H1 (cell line): ENCODE measurements around the gene AMN1. TPM values are rescaled to one million over a fixed set of nuclear protein-coding genes. Genes with fewer than 3 reads are reported as not detected.

Source experiments
- CTCF ChIA-PET: fragments of 300-600 bp; sonication (Branson Sonifier 250); formaldehyde crosslinking; loops from one replicate; lab custom pipeline; 2021; ENCODE audit not compliant: partially characterized antibody; lab: Charles Lee
- POLR2A ChIA-PET: fragments of 300-600 bp; sonication (Branson Sonifier 250); formaldehyde crosslinking; loops from one replicate; lab custom pipeline; 2021; ENCODE audit warnings: inconsistent platforms; ENCODE audit not compliant: partially characterized antibody; lab: Charles Lee
- DNase-seq, 2 experiments: peaks; one replicate each; pipeline versions ENCODE4 v3.0.0 to v3.0.0-alpha.2; 2010 to 2022; ENCODE audit warnings: low spot score in 2 of 2, low read depth in 1 of 2, mixed read lengths in 1 of 2
- FAIRE-seq: peaks from 2 replicates; lab custom pipeline; 2011; peaks lifted over from hg19 to GRCh38; lab: Jason Lieb, UNC
- H2AFZ ChIP-seq: 2 replicates; pipeline ENCODE4 v1.8.1; 2012; ENCODE audit warnings: low read length, inconsistent platforms
- H2AK5ac ChIP-seq: 2 replicates; pipeline ENCODE4 v1.6.1; 2013; ENCODE audit warnings: low read depth, low read length
- H2BK120ac ChIP-seq: replicated peaks from 2 replicates; pipeline ENCODE3; 2013; ENCODE audit warnings: low read depth, low read length, inconsistent platforms
- H2BK12ac ChIP-seq: 2 replicates; pipeline ENCODE4 v1.6.1; 2013; ENCODE audit warnings: low read depth, low read length
- H2BK15ac ChIP-seq: 2 replicates; pipeline ENCODE4 v1.6.1; 2013; ENCODE audit warnings: low read length
- H2BK20ac ChIP-seq: 2 replicates; pipeline ENCODE4 v1.6.1; 2013; ENCODE audit warnings: low read length
- H2BK5ac ChIP-seq: 2 replicates; pipeline ENCODE4 v1.6.1; 2013; ENCODE audit warnings: low read depth, low read length
- H3K14ac ChIP-seq: 2 replicates; pipeline ENCODE4 v1.6.1; 2013; ENCODE audit warnings: inconsistent platforms; ENCODE audit not compliant: insufficient read length
- H3K18ac ChIP-seq: 2 replicates; pipeline ENCODE4 v1.6.1; 2013; ENCODE audit warnings: low read length; ENCODE audit errors: extremely low read depth
- H3K23ac ChIP-seq: 2 replicates; pipeline ENCODE4 v1.6.1; 2013; ENCODE audit warnings: inconsistent platforms; ENCODE audit not compliant: insufficient read length
- H3K23me2 ChIP-seq: 2 replicates; pipeline ENCODE4 v1.6.1; 2013; ENCODE audit warnings: low read depth, low read length
- H3K27ac ChIP-seq: 2 replicates; pipeline ENCODE4 v1.6.1; 2011; ENCODE audit warnings: low read depth, low read length, inconsistent platforms
- H3K27me3 ChIP-seq, 4 experiments: replicated peaks in 1 of 4; 1 replicate in 1 of 4; 2 replicates in 3 of 4; pipeline versions ENCODE4 v1.6.1 to v1.8.1; 2011 to 2013; ENCODE audit warnings: low read length in 3 of 4, mild to moderate bottlenecking in 3 of 4, inconsistent platforms in 2 of 4, mixed read lengths in 2 of 4, moderate library complexity in 1 of 4; ENCODE audit not compliant: control insufficient read depth in 3 of 4, insufficient read depth in 3 of 4; ENCODE audit errors: extremely low read depth in 1 of 4
- H3K36me3 ChIP-seq, 4 experiments: 2 replicates each; pipeline versions ENCODE4 v1.6.1 to v1.8.1; 2011 to 2013; ENCODE audit warnings: mild to moderate bottlenecking in 4 of 4, low read length in 3 of 4, moderate library complexity in 2 of 4, control low read depth in 1 of 4, inconsistent platforms in 1 of 4; ENCODE audit not compliant: insufficient read depth in 4 of 4, control insufficient read depth in 2 of 4
- H3K4ac ChIP-seq: replicated peaks from 2 replicates; pipeline ENCODE3; 2013; ENCODE audit warnings: low read length, low read depth, mixed read lengths, inconsistent platforms; ENCODE audit not compliant: insufficient read length
- H3K4me1 ChIP-seq, 4 experiments: replicated peaks in 1 of 4; 1 replicate in 1 of 4; 2 replicates in 3 of 4; pipeline versions ENCODE4 v1.6.1 to v1.8.1; 2011 to 2013; ENCODE audit warnings: low read length in 3 of 4, inconsistent platforms in 2 of 4, mixed read lengths in 1 of 4; ENCODE audit not compliant: insufficient read depth in 4 of 4, control insufficient read depth in 3 of 4
- H3K4me2 ChIP-seq, 2 experiments: 2 replicates each; pipeline versions ENCODE4 v1.6.1 to v1.8.1; 2011 to 2013; ENCODE audit warnings: low read depth in 2 of 2, low read length in 2 of 2, control low read depth in 1 of 2, inconsistent platforms in 1 of 2, mild to moderate bottlenecking in 1 of 2; ENCODE audit not compliant: insufficient read depth in 1 of 2
- H3K4me3 ChIP-seq, 4 experiments: fragments of 200-600, 300-600 bp in 1 of 4; sonication (generic), shearing (Covaris generic), sonication (Bioruptor Twin) in 1 of 4; 2 replicates each; pipeline versions ENCODE4 v1.5.1 to v1.8.1; 2011 to 2016; ENCODE audit warnings: low read length in 4 of 4, low read depth in 3 of 4, control low read depth in 2 of 4, inconsistent platforms in 2 of 4, mild to moderate bottlenecking in 2 of 4, mixed read lengths in 1 of 4, moderate library complexity in 1 of 4; ENCODE audit not compliant: insufficient read depth in 2 of 4; ENCODE audit errors: extremely low read depth in 1 of 4
- H3K56ac ChIP-seq: replicated peaks from 2 replicates; pipeline ENCODE3; 2013; ENCODE audit warnings: low read depth, mild to moderate bottlenecking, mixed read lengths, low read length, inconsistent platforms; ENCODE audit not compliant: insufficient read length
- H3K79me1 ChIP-seq: 2 replicates; pipeline ENCODE4 v1.6.1; 2013; ENCODE audit warnings: low read depth, low read length, control low read depth
- H3K79me2 ChIP-seq, 2 experiments: 2 replicates each; pipeline versions ENCODE4 v1.6.1 to v1.8.1; 2012 to 2013; ENCODE audit warnings: low read length in 2 of 2, mild to moderate bottlenecking in 2 of 2, inconsistent platforms in 1 of 2; ENCODE audit not compliant: insufficient read depth in 2 of 2, control insufficient read depth in 1 of 2
- H3K9ac ChIP-seq, 4 experiments: replicated peaks in 1 of 4; 1 replicate in 1 of 4; 2 replicates in 3 of 4; pipeline versions ENCODE4 v1.6.1 to v1.8.1; 2011 to 2013; ENCODE audit warnings: low read depth in 3 of 4, low read length in 3 of 4, control low read depth in 2 of 4, mild to moderate bottlenecking in 2 of 4, moderate library complexity in 2 of 4, inconsistent platforms in 1 of 4; ENCODE audit errors: extremely low read depth in 1 of 4
- H3K9me3 ChIP-seq, 2 experiments: 2 replicates each; pipeline versions ENCODE4 v1.6.1 to v1.8.1; 2012 to 2013; ENCODE audit warnings: mild to moderate bottlenecking in 2 of 2, moderate library complexity in 2 of 2, control low read depth in 1 of 2, inconsistent platforms in 1 of 2, low read depth in 1 of 2, low read length in 1 of 2, mixed read lengths in 1 of 2; ENCODE audit not compliant: insufficient read depth in 2 of 2
- H4K20me1 ChIP-seq, 2 experiments: replicated peaks in 1 of 2; 2 replicates each; pipeline versions ENCODE3 to v1.8.1; 2011 to 2013; ENCODE audit warnings: inconsistent platforms in 2 of 2, low read length in 2 of 2, mild to moderate bottlenecking in 1 of 2; ENCODE audit not compliant: insufficient read depth in 2 of 2, control insufficient read depth in 1 of 2
- H4K5ac ChIP-seq: 2 replicates; pipeline ENCODE4 v1.6.1; 2013; ENCODE audit warnings: low read length, low read depth, mixed read lengths, inconsistent platforms; ENCODE audit not compliant: insufficient read length
- H4K8ac ChIP-seq: 2 replicates; pipeline ENCODE4 v1.8.0; 2013; ENCODE audit warnings: mild to moderate bottlenecking, moderate library complexity, low read length, inconsistent platforms; ENCODE audit not compliant: insufficient read depth; ENCODE audit errors: extremely low read depth
- H4K91ac ChIP-seq: replicated peaks from 2 replicates; pipeline ENCODE3; 2013; ENCODE audit warnings: low read length, mixed read lengths, inconsistent platforms; ENCODE audit not compliant: insufficient read length
- RBBP5 ChIP-seq: IDR thresholded peaks from 2 replicates; pipeline ENCODE4 v1.7.1; 2012; ENCODE audit warnings: low read depth, mild to moderate bottlenecking, inconsistent platforms, low read length, moderate library complexity, borderline replicate concordance
- WGBS, 2 experiments: shearing (Covaris generic) in 1 of 2; methylation state at CpG; one replicate each; pipeline versions ENCODE4 v1.1.6 to v1.1.7; 2013 to 2015; ENCODE audit warnings: low lambda C conversion rate in 2 of 2, mixed read lengths in 2 of 2, inconsistent platforms in 1 of 2, low coverage in 1 of 2, missing lambda C conversion rate in 1 of 2; ENCODE audit not compliant: insufficient replicate concordance in 2 of 2, insufficient coverage in 1 of 2, insufficient read length in 1 of 2; ENCODE audit errors: extremely low coverage in 1 of 2, missing lambda C conversion rate in 1 of 2; 5-methylcytosine and 5-hydroxymethylcytosine counted together
- polyA plus RNA-seq, 7 experiments: library from polyadenylated mRNA; depleted of rRNA in 3 of 7; stranded (reverse) in 5 of 7; unstranded in 2 of 7; fragments of >200 nt in 5 of 7; fragments of 200-250 nt in 2 of 7; gene quantifications; 1 replicate in 5 of 7; 2 replicates in 1 of 7; 4 replicates in 1 of 7; pipeline versions ENCODE4 v1.2.1 to v1.2.3, GENCODE V29; 2011 to 2013; ENCODE audit warnings: missing spikeins in 2 of 7, mixed read lengths in 2 of 7
- total RNA-seq: library from RNA; stranded (reverse); fragmentation: NEBNext Ultra II Directional; extraction: Animal tissue kit (Norgen Biotek cat#: 25700); gene quantifications from 2 replicates; pipeline ENCODE4 v1.2.1, GENCODE V29; 2021

AMN1 gene
- total and polyA plus RNA-seq, 2 of the 8 experiments (the other 6 are each of a cell fraction or from before 2014, with no cell fraction given), result 7.5 to 13.8 TPM

DNA sequence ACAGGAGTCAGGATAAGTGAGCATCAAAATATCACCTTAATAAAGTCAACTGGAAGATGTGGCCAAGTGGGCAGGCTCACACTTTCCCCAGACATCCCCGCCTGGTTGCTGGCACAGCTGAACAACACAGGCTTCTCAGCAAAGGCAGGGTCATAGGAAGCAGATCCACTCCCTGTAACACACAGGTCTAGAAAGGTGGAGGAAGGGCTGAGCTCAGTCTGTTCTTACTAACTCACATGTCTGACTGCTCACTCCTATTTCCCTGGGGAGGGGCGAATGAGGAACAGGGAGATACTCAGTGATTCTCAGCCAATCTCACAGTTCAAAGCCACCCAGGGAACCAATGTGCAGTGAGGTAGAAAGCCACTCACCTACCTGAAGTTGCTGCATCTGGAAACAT, 45.0 kb upstream of the AMN1 start:
- H3K4ac ChIP-seq, result no peak overlapping the region
- no peak overlapping the region; the same call in 1 of the 2 replicates for H2AK5ac ChIP-seq
- H2BK12ac ChIP-seq, result peak overlapping the region; percentile 64; the same call in 1 of the 2 replicates
- ChIA-PET POLR2A (interaction anchor here (0.6 kb wide), 1 partner anchor 42 kb away, joined by 3 read pairs; no protein-coding TSS in a partner anchor), CTCF (interaction anchor here (1.1 to 1.7 kb wide), 2 partner anchors 41 to 71 kb away, joined by 3 to 7 read pairs; no protein-coding TSS in a partner anchor)
- no peak overlapping the region for H3K27ac ChIP-seq
- H3K79me2 ChIP-seq, result no peaks in the 10 kb centered on the region
- H4K5ac ChIP-seq, result no peak overlapping the region
- 89% methylated on average over 2 of the region's 2 CpGs; no CpG with 5 or more reads in 1 of the 2 experiments for WGBS, 2 experiments
- no peak overlapping the region for H3K4me3 ChIP-seq
- no peaks in the 10 kb centered on the region for H4K20me1 ChIP-seq
- no peaks in the 10 kb centered on the region for H3K36me3 ChIP-seq
- no peak overlapping the region for H3K14ac ChIP-seq
- DNase-seq (peak in 1 of 2 experiments; percentile 33), FAIRE-seq (no peak)
- H3K18ac ChIP-seq, result no peak overlapping the region
- no peak overlapping the region for H3K4me2 ChIP-seq
- H4K8ac ChIP-seq, result no peak overlapping the region
- 0 out of 2 replicates have a peak overlapping the region, but pooled peaks have one; percentile 4 for H2BK20ac ChIP-seq
- no peak overlapping the region for H2BK5ac ChIP-seq
- H3K9me3 ChIP-seq, result no peaks in the 10 kb centered on the region
- H3K27me3 ChIP-seq, result no peaks in the 10 kb centered on the region
- no peak overlapping the region for H3K9ac ChIP-seq
- no peak overlapping the region for H2BK15ac ChIP-seq
- peaks cover 0 to 2% (median 1%) of the 10 kb centered on the region in 4 experiments; a peak in 4 of 7 replicates for H3K4me1 ChIP-seq
- no peaks in the 10 kb centered on the region for H3K23me2 ChIP-seq
- no peak overlapping the region for H2AFZ ChIP-seq
- H3K56ac ChIP-seq, result no peak overlapping the region
- no peak overlapping the region for H4K91ac ChIP-seq
- no peak overlapping the region for H2BK120ac ChIP-seq
- H3K79me1 ChIP-seq, result no peaks in the 10 kb centered on the region
- no peak overlapping the region for H3K23ac ChIP-seq
- TF ChIP-seq RBBP5, result no peak
